Lower lobe of right lung (tissue), 2 donors: ENCODE measurements around the gene TICAM1. TPM values are rescaled to one million over a fixed set of nuclear protein-coding genes. Genes with fewer than 3 reads are reported as not detected.

Experiments
- ATAC-seq, 2 donors: fragments of 200-7000 bp; cut with Tn5 transposase; one replicate each; pipeline ENCODE4 v1.9.1; 2020 to 2022; ENCODE audit warnings: mild to moderate bottlenecking in 2 of 2, moderate library complexity in 2 of 2
- DNase-seq: peaks from one replicate; pipeline ENCODE4 v3.0.0-alpha.2; 2020
- H3K27ac ChIP-seq: fragments of 200-600 bp; one replicate; pipeline ENCODE4 v1.8.0; 2022
- H3K27me3 ChIP-seq: fragments of 200-600 bp; one replicate; pipeline ENCODE4 v1.8.0; 2022; ENCODE audit warnings: low read depth
- H3K36me3 ChIP-seq: fragments of 200-600 bp; one replicate; pipeline ENCODE4 v1.8.0; 2022; ENCODE audit warnings: mild to moderate bottlenecking
- H3K4me1 ChIP-seq: fragments of 200-600 bp; one replicate; pipeline ENCODE4 v1.8.0; 2022
- H3K4me3 ChIP-seq: fragments of 200-600 bp; one replicate; pipeline ENCODE4 v1.8.0; 2022; ENCODE audit warnings: mild to moderate bottlenecking
- H3K9me3 ChIP-seq: fragments of 200-600 bp; one replicate; pipeline ENCODE4 v1.8.0; 2022
- CTCF ChIP-seq: fragments of 200-600 bp; IDR thresholded peaks from one replicate; pipeline ENCODE4 v1.8.0; 2022; ENCODE audit warnings: antibody characterized with exemption, mild to moderate bottlenecking
- intact Hi-C: fragments of 100-400 bp; cut with DNase I; formaldehyde crosslinking; loops from one replicate; pipeline ENCODE4 v1.11.0; 2022
- long read RNA-seq: library from polyadenylated mRNA; unstranded; transcript quantifications from one replicate; pipeline ENCODE4 v2.0.0, GENCODE V29; 2021
- total RNA-seq: library from RNA; stranded (reverse); fragmentation: NEBNext Ultra II Directional; extraction: Animal tissue kit (Norgen Biotek cat#: 25700); gene quantifications from one replicate; pipeline ENCODE4 v1.2.1, GENCODE V29; 2021
- donor health status: DM: no; HTN: yes; CAD: no; lungs with severe emphysema.

The TICAM1 gene
- 14.6 TPM for total RNA-seq
- long read RNA-seq, partial matches to known transcripts = 0 of 11 reads
- long read RNA-seq, other reads (novel, unspliced or antisense) = 11 of 11 reads

GRCh38 chr19:4831304-4831978, at the start of gene TICAM1:
Gene TICAM1 (minus strand): TSS chr19:4831712. CDS start chr19:4818377, 13,335 bp downstream.
- TF ChIP-seq CTCF = peak; percentile 8
- intact Hi-C loops = no loop called here
- Histone ChIP-seq H3K36me3 (no peaks in the 10 kb centered on the region), H3K9me3 (no peaks in the 10 kb centered on the region), H3K27me3 (no peaks in the 10 kb centered on the region), H3K4me3 (peak within 1 kb of the TSS; percentile 98), H3K27ac (peak within 1 kb of the TSS; percentile 94), H3K4me1 (peaks cover 28% of the 10 kb centered on the region)
- ATAC-seq = peak; percentile 97 to 98
- DNase-seq = peak; percentile 87

GRCh38 chr19:4879041-4879440, 47.5 kb upstream of the TICAM1 start:
- H3K4me1 ChIP-seq = no peaks in the 10 kb centered on the region
- no peaks in the 10 kb centered on the region for H3K9me3 ChIP-seq
- no peak overlapping the region for H3K4me3 ChIP-seq
- DNase-seq (no peak), ATAC-seq (no peak)
- H3K36me3 ChIP-seq = no peaks in the 10 kb centered on the region
- no peak overlapping the region for H3K27ac ChIP-seq
- H3K27me3 ChIP-seq = peaks cover 11% of the 10 kb centered on the region
- intact Hi-C loops = no loop called here
- no peak for TF ChIP-seq CTCF

- no peaks in the 10 kb centered on the region for H3K4me1 ChIP-seq
- DNase-seq (no peak), ATAC-seq (no peak)
- no peak overlapping the region for H3K27ac ChIP-seq
- H3K36me3 ChIP-seq = no peaks in the 10 kb centered on the region
- no peaks in the 10 kb centered on the region for H3K9me3 ChIP-seq
- H3K4me3 ChIP-seq = no peak overlapping the region
- no peak for TF ChIP-seq CTCF
- intact Hi-C loops = no loop called here
- peaks cover 11% of the 10 kb centered on the region for H3K27me3 ChIP-seq
Measured at GRCh38 chr19:4878491-4878968, 47.0 kb upstream of the TICAM1 start.

GRCh38 chr19:4877753-4878490, 46.4 kb upstream of the TICAM1 start:
- no peak for ATAC-seq
- intact Hi-C loops = no loop called here
- no peak for DNase-seq

GRCh38 chr19:4873930-4874329, 42.4 kb upstream of the TICAM1 start:
- ATAC-seq (no peak), DNase-seq (no peak)
- intact Hi-C loops = no loop called here
- Histone ChIP-seq H3K27ac (no peak overlapping the region), H3K9me3 (no peaks in the 10 kb centered on the region), H3K36me3 (no peaks in the 10 kb centered on the region), H3K4me3 (no peak overlapping the region), H3K4me1 (no peaks in the 10 kb centered on the region), H3K27me3 (peaks cover 11% of the 10 kb centered on the region)
- TF ChIP-seq CTCF = no peak

More at GRCh38 chr19:4877753-4878490, 46.4 kb upstream of the TICAM1 start:
- H3K27ac ChIP-seq = no peak overlapping the region
- TF ChIP-seq CTCF = no peak
- no peaks in the 10 kb centered on the region for H3K4me1 ChIP-seq
- H3K9me3 ChIP-seq = no peaks in the 10 kb centered on the region
- H3K4me3 ChIP-seq = no peak overlapping the region
- peaks cover 11% of the 10 kb centered on the region for H3K27me3 ChIP-seq
- H3K36me3 ChIP-seq = no peaks in the 10 kb centered on the region
